Astrocyte of the cerebellum (primary cell): Measurements from ENCODE around the gene NCOR1.
A peak's percentile ranks its signal among the peaks of the same experiment; 100 is the strongest.

Source experiments
- DNase-seq: peaks from one replicate; pipeline ENCODE4 v3.0.0-alpha.2; 2011; ENCODE audit warnings: low read depth
- H3K4me3 ChIP-seq: 2 replicates; pipeline ENCODE4 v1.5.1; 2011; ENCODE audit warnings: mild to moderate bottlenecking, low read depth, low read length, moderate library complexity
- CTCF ChIP-seq: IDR thresholded peaks from 2 replicates; pipeline ENCODE4 v1.5.1; 2012; ENCODE audit warnings: low read length, low read depth, moderate library complexity, mild to moderate bottlenecking; ENCODE audit errors: missing control alignments
- in situ Hi-C: cut with HindIII; loops from 2 replicates; pipeline ENCODE4 v1.10.0; 2017; ENCODE audit warnings: low sequenced_read_pairs

The NCOR1 gene

GRCh38 chr17:16023881-16024280 lies 191.5 kb downstream of the NCOR1 start:
- no peak for TF ChIP-seq CTCF
- H3K4me3 ChIP-seq: no peak overlapping the region
- in situ Hi-C loops: no loop called here
- DNase-seq: no peak

GRCh38 chr17:16019347-16019746 lies 196.0 kb downstream of the NCOR1 start:
- H3K4me3 ChIP-seq: no peak overlapping the region
- no peak for TF ChIP-seq CTCF
- in situ Hi-C loops: no loop called here
- no peak for DNase-seq

GRCh38 chr17:16013943-16014407 lies 201.4 kb downstream of the NCOR1 start:
- in situ Hi-C loops: loop anchor here (5.0 kb wide), 1 partner anchor 57 kb away; no protein-coding TSS in a partner anchor
- peak; percentile 53 for DNase-seq
- TF ChIP-seq CTCF: peak; percentile 78
- H3K4me3 ChIP-seq: no peak overlapping the region

- in situ Hi-C loops: no loop called here
- TF ChIP-seq CTCF: no peak
- no peak for DNase-seq
- H3K4me3 ChIP-seq: no peak overlapping the region
Observed at GRCh38 chr17:16007439-16007838, 207.9 kb downstream of the NCOR1 start.

GRCh38 chr17:16005636-16006035 lies 209.7 kb downstream of the NCOR1 start:
- no peak for TF ChIP-seq CTCF
- in situ Hi-C loops: no loop called here
- no peak overlapping the region for H3K4me3 ChIP-seq
- DNase-seq: no peak

- in situ Hi-C loops: no loop called here
- H3K4me3 ChIP-seq: no peak overlapping the region
- TF ChIP-seq CTCF: no peak
- DNase-seq: peak; percentile 31
Observed at GRCh38 chr17:16003841-16004240, 211.5 kb downstream of the NCOR1 start.
